Measurements from ENCODE around the gene EEF1AKMT4.
"Not testable (repeated sequence)": the region's sequence is repeated elsewhere in the genome, so short reads cannot be mapped to it uniquely, and the experiment has no call there.

Gene EEF1AKMT4

GRCh38 chr3:184261854-184262763 lies 12.6 kb downstream of the EEF1AKMT4 start:
- H3K9me3 Mint-ChIP-seq (ENCODE audit: low read depth): no peaks in the 10 kb centered on the region
- peak overlapping the region; percentile 94 for H3K4me3 Mint-ChIP-seq
- no peak overlapping the region for H3K27ac Mint-ChIP-seq
- H3K4me1 Mint-ChIP-seq (ENCODE audit: low read depth): peaks cover 15% of the 10 kb centered on the region
- peaks cover 19% of the 10 kb centered on the region for H3K27me3 Mint-ChIP-seq
- peaks cover 6% of the 10 kb centered on the region for H3K36me3 Mint-ChIP-seq

- Mint-ChIP-seq H3K4me1 (ENCODE audit: low read depth) (peaks cover 15% of the 10 kb centered on the region), H3K4me3 (peak overlapping the region; percentile 78), H3K36me3 (peaks cover 9% of the 10 kb centered on the region), H3K27ac (no peak overlapping the region), H3K9me3 (ENCODE audit: low read depth) (no peaks in the 10 kb centered on the region), H3K27me3 (peaks cover 19% of the 10 kb centered on the region)
These were observed 13.3 kb downstream of the EEF1AKMT4 start for GRCh38 chr3:184262764-184263179.

- not testable (repeated sequence) for H3K4me3 Mint-ChIP-seq; H3K9me3 Mint-ChIP-seq (ENCODE audit: low read depth); H3K36me3 Mint-ChIP-seq; H3K4me1 Mint-ChIP-seq (ENCODE audit: low read depth); H3K27ac Mint-ChIP-seq
- H3K27me3 Mint-ChIP-seq: peaks cover 12% of the 10 kb centered on the region
These were observed 17.8 kb downstream of the EEF1AKMT4 start for GRCh38 chr3:184267249-184267648.

- Mint-ChIP-seq H3K27me3 (peaks cover 20% of the 10 kb centered on the region), H3K36me3 (peaks cover 5% of the 10 kb centered on the region), H3K9me3 (ENCODE audit: low read depth) (no peaks in the 10 kb centered on the region), H3K27ac (no peak overlapping the region), H3K4me1 (ENCODE audit: low read depth) (peaks cover 8% of the 10 kb centered on the region), H3K4me3 (no peak overlapping the region)
These were observed 22.8 kb downstream of the EEF1AKMT4 start for GRCh38 chr3:184272269-184272668.

- Mint-ChIP-seq H3K27me3 (peaks cover 23% of the 10 kb centered on the region), H3K4me1 (ENCODE audit: low read depth) (peaks cover 8% of the 10 kb centered on the region), H3K9me3 (ENCODE audit: low read depth) (no peaks in the 10 kb centered on the region), H3K36me3 (peaks cover 3% of the 10 kb centered on the region), H3K27ac (no peak overlapping the region), H3K4me3 (peak overlapping the region; percentile 46)
These were observed 25.9 kb downstream of the EEF1AKMT4 start for GRCh38 chr3:184275381-184275701.

GRCh38 chr3:184275961-184276910 lies 26.8 kb downstream of the EEF1AKMT4 start, which contains the start of gene ECE2:
TSS of gene ECE2 (plus strand) at chr3:184276022. CDS start at chr3:184276154, 132 bp downstream.
- Mint-ChIP-seq H3K4me1 (ENCODE audit: low read depth) (peaks cover 8% of the 10 kb centered on the region), H3K4me3 (peak within 1 kb of the TSS; percentile 46), H3K36me3 (peaks cover 3% of the 10 kb centered on the region), H3K9me3 (ENCODE audit: low read depth) (no peaks in the 10 kb centered on the region), H3K27me3 (peaks cover 23% of the 10 kb centered on the region), H3K27ac (no peak within 1 kb of the TSS)

GRCh38 chr3:184277366-184277765 lies 27.9 kb downstream of the EEF1AKMT4 start:
- H3K4me3 Mint-ChIP-seq: no peak overlapping the region
- peaks cover 23% of the 10 kb centered on the region for H3K27me3 Mint-ChIP-seq

GRCh38 chr3:184282941-184283340 lies 33.5 kb downstream of the EEF1AKMT4 start:
- Mint-ChIP-seq H3K27me3 (peaks cover 10% of the 10 kb centered on the region), H3K4me1 (ENCODE audit: low read depth) (no peaks in the 10 kb centered on the region), H3K27ac (no peak overlapping the region), H3K4me3 (no peak overlapping the region), H3K36me3 (no peaks in the 10 kb centered on the region), H3K9me3 (ENCODE audit: low read depth) (no peaks in the 10 kb centered on the region)

More at GRCh38 chr3:184277366-184277765, 27.9 kb downstream of the EEF1AKMT4 start:
- Mint-ChIP-seq H3K9me3 (ENCODE audit: low read depth) (no peaks in the 10 kb centered on the region), H3K4me1 (ENCODE audit: low read depth) (peaks cover 8% of the 10 kb centered on the region), H3K27ac (no peak overlapping the region), H3K36me3 (peaks cover 3% of the 10 kb centered on the region)

GRCh38 chr3:184283681-184284080 lies 34.2 kb downstream of the EEF1AKMT4 start:
- Mint-ChIP-seq H3K27ac (no peak overlapping the region), H3K9me3 (ENCODE audit: low read depth) (no peaks in the 10 kb centered on the region), H3K4me3 (no peak overlapping the region), H3K4me1 (ENCODE audit: low read depth) (no peaks in the 10 kb centered on the region), H3K36me3 (no peaks in the 10 kb centered on the region), H3K27me3 (peaks cover 8% of the 10 kb centered on the region)

GRCh38 chr3:184284696-184285095 lies 35.2 kb downstream of the EEF1AKMT4 start:
- H3K36me3 Mint-ChIP-seq: no peaks in the 10 kb centered on the region
- H3K27ac Mint-ChIP-seq: no peak overlapping the region
- H3K4me1 Mint-ChIP-seq (ENCODE audit: low read depth): no peaks in the 10 kb centered on the region
- no peak overlapping the region for H3K4me3 Mint-ChIP-seq
- H3K9me3 Mint-ChIP-seq (ENCODE audit: low read depth): no peaks in the 10 kb centered on the region
- peaks cover 7% of the 10 kb centered on the region for H3K27me3 Mint-ChIP-seq

GRCh38 chr3:184289426-184289938 lies 40.0 kb downstream of the EEF1AKMT4 start:
- no peaks in the 10 kb centered on the region for H3K36me3 Mint-ChIP-seq
- no peaks in the 10 kb centered on the region for H3K4me1 Mint-ChIP-seq (ENCODE audit: low read depth)
- no peak overlapping the region for H3K4me3 Mint-ChIP-seq
- peaks cover 7% of the 10 kb centered on the region for H3K27me3 Mint-ChIP-seq
- no peaks in the 10 kb centered on the region for H3K9me3 Mint-ChIP-seq (ENCODE audit: low read depth)
- no peak overlapping the region for H3K27ac Mint-ChIP-seq

- Mint-ChIP-seq H3K4me3 (no peak overlapping the region), H3K9me3 (ENCODE audit: low read depth) (no peaks in the 10 kb centered on the region), H3K36me3 (no peaks in the 10 kb centered on the region), H3K27me3 (peaks cover 7% of the 10 kb centered on the region), H3K4me1 (ENCODE audit: low read depth) (no peaks in the 10 kb centered on the region), H3K27ac (no peak overlapping the region)
These were observed 40.9 kb downstream of the EEF1AKMT4 start for GRCh38 chr3:184290331-184290730.

GRCh38 chr3:184291044-184291737 lies 41.7 kb downstream of the EEF1AKMT4 start:
- Mint-ChIP-seq H3K9me3 (ENCODE audit: low read depth) (no peaks in the 10 kb centered on the region), H3K4me1 (ENCODE audit: low read depth) (no peaks in the 10 kb centered on the region), H3K27me3 (peaks cover 1% of the 10 kb centered on the region), H3K27ac (no peak overlapping the region), H3K36me3 (no peaks in the 10 kb centered on the region), H3K4me3 (no peak overlapping the region)

- H3K4me1 Mint-ChIP-seq (ENCODE audit: low read depth): no peaks in the 10 kb centered on the region
These were observed 42.4 kb downstream of the EEF1AKMT4 start for GRCh38 chr3:184291738-184292445.

More at GRCh38 chr3:184291738-184292445, 42.4 kb downstream of the EEF1AKMT4 start:
- Mint-ChIP-seq H3K9me3 (ENCODE audit: low read depth) (no peaks in the 10 kb centered on the region), H3K36me3 (no peaks in the 10 kb centered on the region), H3K4me3 (no peak overlapping the region), H3K27me3 (no peaks in the 10 kb centered on the region), H3K27ac (no peak overlapping the region)

Data from activated naive CD8-positive, alpha-beta T cell (primary cell).